ENCODE data around the gene KLF6.

KLF6 gene

DNA sequence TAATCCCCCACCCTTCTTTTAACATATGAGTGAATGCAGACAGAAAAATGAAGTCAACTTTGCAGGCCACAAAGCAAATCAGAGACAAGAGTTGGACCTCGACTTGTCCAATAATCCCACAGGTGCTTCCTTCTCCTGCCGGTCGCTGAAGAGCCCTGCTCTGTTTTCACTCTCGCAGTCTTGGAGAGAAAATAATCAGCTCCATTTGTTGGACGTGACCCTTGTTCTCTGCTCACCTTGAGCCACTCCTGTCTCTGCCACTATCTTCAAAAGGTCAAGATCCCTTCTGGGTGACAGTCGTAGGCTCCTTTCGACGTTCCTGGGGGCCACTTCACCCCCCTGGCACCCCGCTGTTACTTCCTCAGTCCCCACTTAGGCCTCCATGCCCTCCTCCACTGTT lies 2.8 kb upstream of the KLF6 start:
- no peak for DNase-seq (ENCODE audit: low spot score)

DNA sequence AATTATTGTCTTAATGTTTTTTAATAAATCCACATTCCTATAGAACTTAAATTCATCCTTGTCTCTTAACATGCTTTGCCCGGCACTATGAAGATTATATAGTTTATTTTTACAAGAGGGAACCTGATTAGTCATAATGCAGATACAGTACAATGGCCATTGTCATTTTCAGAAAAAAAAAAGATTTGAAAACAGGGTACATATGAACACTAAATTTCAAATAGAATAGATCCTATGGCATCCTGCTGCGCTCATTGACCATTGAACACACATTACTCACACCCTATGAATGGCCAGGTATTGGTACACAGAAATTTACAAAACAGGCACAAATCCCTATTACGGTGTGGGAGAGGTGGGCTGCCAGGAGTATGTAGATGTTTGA lies 2.0 kb upstream of the KLF6 start:
- no peak for DNase-seq (ENCODE audit: low spot score)

DNA sequence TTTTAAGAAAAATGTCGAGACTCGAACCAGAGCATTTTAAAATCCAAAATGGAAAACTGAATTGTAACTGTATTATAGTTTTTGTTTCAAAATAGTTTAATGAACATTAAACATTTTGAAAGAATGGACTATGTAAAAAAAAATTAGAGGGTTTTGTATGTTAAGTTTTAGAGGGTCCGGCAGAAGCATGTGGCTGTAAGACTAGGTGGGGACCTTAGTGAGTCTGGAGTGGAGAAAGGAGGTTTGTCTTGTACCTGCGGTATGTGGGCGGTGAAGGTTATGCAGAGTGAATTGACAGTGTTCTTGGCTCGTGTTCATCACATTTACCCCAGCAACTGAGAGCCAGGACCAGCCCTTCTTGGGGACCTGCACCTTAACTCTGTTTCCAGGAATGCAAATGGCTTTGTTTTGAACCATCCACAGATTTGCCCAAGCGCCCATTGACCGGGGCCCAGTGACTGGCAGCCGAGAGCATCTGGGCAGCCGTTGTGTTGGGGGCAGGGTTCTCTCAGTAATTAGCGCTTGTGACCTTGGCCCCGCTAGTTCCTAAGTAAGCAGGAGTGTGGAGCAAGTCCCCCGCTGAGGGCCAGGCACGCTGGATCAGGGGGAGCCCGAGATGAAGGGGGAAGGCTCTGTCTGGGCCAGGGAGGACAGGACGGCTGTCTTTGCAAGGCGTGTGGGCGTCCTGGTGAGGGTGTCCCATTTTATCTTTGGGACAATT lies 1.4 kb upstream of the KLF6 start:
- no peak for DNase-seq (ENCODE audit: low spot score)

DNA sequence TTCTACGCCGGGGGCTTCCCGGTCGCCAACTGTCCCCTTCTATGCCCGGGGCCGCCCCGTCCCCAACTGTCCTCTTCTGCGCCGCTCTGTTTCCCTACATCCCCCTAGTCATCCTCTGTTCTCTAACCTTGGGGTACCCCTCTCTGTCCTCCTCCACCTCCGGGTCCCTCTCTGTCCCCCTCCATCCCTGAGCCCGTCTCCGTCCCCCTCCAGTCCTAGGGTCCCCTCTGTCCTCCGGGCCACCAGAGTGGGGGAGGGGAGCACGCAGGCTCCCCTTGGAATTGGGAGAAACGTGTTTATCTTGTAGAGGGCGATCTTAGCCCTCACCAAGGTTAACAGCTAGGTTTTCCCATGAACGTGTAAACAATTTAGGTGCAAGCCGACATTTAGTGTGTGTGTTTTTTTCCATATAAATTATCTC lies 852 bp upstream of the KLF6 start:
- DNase-seq (ENCODE audit: low spot score), result peak; percentile 52

DNA sequence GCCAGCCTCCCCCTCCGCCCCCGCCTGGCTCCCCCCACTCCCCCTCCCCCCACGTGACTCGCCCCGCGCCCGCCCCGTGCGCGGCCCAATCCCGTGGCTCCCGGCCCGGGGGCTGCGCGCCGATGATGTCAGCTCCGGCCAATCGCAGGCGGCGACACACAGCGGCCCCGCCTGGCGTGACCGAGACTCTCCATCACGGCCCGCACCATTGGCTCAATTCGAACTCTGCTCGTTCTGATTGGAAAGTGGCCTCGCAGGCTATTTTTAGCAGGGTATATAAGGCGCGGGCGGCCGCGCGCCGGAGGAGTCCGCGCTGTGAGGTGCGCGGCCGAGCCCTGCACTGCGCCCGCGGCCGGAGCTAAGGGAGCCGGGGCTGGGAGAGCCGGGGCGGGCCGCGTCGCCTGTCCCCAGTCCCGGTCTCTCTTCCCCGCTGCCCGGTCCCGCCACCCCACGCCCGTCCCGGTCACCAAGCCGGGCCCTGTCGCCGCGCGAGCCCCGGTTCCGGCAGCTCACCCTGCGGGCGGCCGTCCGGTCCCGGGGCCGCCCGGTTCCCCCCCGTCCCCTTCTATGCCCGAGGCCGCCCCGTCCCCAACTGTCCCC lies 342 bp upstream of the KLF6 start:
- peak; percentile 98 for DNase-seq (ENCODE audit: low spot score)

DNA sequence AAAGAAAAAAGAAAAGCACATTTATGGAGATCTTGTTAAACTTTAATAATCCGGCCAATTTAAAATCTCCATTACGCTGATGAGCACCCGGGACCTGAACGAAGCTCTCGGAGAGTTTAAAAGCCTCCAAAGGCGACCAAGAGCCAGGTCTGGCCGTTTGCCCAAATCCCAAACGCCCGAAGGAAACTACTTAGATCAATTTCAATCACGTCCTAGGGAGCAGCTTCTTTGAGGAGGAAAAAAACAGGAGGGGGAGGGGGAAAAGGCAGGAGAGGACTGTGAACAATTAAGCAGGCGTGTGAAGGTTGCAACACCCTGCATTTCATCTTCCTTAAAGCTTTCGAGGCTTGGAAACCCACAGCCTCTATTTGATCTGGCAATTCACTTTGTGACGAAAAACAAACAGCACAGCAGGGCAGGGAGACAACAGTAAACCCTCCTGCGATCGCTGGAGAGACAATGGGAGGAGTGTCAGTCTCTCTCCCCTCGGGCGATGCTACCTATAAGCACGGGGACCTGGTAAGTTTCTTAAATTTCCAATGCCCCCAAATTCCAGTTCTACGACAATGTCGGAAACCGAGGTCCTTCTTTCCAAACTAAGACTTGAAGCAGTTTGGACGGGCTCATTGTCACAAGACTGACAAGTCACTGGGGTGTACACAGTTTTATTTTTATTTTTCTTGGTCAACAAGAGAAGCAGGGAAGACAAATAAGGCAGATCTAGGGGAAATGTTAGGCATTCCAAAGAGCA lies 1.2 kb downstream of the KLF6 start:
- DNase-seq (ENCODE audit: low spot score), result peak; percentile 75

DNA sequence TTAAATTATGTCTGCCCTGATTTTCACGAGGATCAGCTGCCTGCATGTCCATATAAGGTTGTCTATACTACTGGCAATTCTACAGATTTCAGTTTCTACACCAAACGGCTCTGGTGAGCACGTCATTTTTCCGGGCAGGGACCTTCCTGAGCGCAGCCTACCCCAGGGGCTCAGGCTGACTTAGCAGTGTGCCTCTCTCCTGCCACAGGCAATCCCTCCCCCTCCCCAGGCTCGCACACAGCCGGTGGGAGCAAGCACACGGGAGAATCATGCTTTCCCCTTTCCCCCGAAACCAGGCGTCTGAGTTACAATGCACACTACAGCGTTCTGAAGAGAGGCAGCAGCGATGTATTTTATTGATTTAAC lies 1.7 kb downstream of the KLF6 start:
- peak; percentile 93 for DNase-seq (ENCODE audit: low spot score)

DNA sequence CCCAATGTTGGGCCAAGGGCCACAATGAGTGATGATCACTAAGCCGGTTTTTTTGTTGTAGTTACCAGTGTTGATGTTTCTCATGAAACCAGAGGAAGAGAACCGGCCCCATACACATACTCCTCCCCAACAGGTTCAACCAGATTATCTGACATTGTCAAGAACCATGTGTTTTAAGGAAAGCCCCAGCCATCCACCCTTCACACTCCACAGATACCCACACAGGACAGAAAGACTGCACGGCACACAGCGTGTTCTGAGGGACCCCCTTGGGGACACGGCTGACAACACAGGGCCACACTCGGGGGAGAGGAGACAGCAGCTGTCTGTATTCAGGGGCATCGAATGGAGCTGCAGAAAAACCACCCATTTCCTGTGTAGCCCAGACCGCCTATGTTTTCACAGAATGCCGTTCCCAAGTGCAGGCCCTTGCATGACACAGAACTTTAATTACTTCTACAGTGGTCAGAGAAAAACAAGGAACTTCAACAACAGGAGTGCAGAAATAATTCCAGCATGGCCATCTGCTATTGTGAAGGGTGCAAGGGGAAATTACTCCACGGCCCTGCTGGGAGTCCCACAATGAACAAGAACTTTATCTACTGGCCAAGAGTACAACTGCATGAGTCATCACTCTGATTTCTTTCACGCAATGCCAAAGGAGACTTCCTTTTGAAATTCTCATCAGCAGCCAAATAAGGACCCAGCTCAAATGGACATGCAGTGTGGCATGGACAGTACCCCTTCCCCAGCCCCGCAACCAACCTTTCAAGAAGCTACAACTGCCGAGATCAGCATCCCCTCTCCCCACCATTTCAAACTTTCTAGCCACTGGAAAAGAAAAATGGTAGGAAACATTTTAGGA lies 2.3 kb downstream of the KLF6 start:
- peak; percentile 97 for DNase-seq (ENCODE audit: low spot score)

DNA sequence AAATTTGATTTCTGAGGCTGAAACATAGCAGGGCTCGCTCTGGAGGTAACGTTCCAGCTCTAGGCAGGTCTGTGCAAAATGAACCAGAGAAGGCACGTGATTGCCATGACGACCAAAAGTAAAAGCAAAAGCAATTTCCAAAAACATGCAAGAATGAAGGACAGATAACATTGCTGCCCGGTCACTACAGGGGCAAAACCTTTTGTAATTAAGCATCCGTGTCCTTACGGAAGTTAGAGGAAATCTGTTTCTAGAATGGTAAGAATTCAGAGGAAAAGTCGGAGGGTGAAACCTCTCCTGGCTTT lies 2.9 kb downstream of the KLF6 start:
- no peak for DNase-seq (ENCODE audit: low spot score)

DNA sequence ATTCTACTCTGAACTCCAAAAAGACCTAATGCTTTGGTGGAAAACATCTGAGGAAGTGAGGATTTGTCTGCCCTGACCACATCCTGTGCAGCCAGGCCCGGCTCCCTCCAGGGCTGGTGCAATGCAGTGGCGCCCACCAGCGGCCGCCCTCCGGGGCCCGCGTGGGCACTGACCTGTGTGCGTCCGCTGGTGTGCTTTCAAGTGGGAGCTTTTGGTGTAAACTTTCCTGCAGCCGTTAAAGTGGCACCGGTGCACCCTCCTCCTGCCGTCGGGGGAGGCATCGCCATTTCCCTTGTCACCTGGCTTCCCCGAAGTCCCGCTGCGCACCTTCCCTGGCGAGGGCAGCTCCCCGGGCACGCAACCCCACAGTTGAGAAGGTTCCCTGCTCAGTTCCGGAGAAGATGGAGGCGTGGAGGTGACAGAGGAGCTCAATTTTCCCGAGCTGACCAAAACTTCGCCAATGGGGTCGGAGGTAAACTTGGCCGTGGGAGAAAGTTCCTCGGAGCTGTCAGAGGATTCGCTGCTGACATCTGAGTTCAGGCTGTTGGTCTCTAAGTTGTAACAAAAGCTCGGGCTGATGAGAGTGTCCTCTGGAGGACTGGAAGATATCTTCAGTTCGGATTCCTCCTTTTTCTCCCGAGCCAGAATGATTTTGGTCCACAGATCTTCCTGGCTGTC lies 3.4 kb downstream of the KLF6 start:
- no peak for DNase-seq (ENCODE audit: low spot score)

DNA sequence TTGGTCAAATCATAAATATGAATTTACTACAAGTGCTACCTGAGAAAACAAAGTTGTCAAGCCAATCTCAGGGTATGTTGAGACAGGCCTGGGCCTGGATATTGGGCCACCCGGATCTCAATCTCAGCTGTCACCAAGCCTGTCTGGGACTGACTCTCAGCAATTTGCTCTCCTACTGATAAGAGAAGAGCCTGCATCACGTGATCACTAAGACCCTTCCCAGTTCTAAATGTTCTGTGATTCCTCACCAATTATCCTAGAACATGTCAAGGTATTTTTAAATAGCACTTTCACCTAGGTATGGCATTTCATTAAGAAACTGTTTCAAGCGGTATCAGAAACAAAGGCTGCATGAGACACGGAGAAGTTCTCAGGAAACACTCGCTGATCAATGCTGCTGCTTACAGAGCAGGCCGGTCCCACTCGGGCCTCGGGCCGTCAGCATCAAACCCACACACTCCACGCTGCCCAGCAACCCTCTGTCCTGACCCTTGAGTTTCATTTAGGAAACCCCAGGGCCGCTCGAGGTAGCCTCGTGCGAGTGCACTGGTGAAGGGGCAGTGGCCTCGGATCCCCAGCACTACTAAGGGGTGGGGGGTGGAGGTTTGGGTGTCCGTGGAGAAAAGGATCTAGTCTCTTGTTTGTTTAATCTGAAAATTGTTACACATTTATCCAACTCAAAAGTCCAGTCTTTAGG lies 4.1 kb downstream of the KLF6 start:
- no peak for DNase-seq (ENCODE audit: low spot score)

DNA sequence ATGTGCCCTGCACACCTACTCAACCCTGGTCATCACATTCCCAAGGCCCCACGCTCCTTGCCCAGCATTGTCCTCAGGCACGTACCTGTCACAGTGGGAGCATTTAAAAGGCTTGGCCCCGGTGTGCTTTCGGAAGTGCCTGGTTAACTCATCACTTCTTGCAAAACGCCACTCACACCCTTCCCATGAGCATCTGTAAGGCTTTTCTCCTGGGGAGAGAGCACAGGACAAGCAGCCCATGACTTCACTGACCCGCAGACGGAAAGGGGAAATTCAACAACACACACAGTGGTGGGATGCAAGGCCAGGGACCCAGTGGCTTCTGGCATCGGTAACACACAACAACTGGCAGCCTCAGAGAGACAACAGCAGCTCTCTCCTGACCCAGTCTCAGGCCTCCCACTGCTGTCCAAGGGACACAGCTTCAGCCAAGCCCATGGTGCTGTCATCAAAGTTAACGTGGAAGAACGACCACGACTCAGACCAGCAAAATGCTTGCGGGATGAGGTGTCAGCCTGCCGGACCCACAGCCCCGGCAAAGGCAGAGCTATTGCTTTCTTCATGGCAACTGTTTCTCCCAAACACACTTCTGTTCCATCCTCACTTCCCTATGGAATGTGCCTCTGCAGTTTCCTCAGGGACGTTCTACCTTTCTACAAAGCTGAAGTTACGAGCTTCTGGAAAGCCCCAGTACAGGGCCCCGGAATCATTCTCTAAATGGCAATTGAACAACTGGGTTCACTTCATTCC lies 4.8 kb downstream of the KLF6 start:
- peak; percentile 63 for DNase-seq (ENCODE audit: low spot score)

DNA sequence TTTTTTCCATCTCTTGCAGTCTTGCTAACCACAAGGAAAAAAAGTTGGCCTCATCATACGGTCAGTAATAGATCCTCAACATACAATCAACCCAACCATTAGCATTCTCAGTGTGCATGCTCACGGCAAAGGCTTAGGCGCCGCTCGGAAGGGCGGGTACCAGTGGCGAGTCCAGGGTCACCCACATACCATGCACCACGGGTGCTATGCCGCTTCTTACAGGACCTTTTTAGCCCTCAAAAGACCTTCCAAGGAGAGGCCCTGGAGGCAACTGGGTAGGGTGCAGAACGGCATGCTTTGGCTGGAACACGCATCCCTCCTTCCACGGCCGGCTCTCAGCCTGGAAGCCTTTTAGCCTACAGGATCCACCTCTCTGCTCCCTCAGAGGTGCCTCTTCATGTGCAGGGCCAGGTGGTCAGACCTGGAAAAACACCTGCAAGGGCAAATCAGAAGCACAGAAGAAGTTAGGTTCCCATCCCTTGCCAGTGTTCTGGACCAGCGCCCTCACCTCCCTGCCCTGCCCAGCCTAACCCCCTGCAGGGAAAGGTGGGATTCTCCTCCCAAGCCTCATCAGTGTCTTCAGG lies 5.8 kb downstream of the KLF6 start:
- DNase-seq (ENCODE audit: low spot score), result no peak

DNA sequence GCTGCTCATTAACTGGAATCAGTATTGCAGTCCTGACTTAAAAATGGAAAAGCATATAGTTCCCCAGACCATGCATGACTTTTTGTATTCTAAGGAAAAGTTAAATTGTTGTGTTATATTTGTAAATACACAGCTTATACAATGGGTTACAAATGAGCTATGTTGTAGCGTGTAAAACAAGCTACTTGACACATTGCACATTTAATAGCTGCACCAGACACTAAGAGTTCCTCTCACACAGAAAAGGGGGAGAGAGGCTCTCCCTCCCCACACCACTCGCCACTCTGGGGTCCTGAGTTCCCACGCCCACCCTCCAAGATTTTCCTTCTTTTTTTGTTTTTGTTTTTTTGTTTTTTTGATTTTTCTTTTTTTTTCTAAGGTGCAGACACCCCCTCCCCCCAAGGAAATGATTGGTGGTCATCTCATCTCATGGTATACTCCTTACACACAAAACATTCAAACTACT lies 6.3 kb downstream of the KLF6 start:
- DNase-seq (ENCODE audit: low spot score), result no peak

DNA sequence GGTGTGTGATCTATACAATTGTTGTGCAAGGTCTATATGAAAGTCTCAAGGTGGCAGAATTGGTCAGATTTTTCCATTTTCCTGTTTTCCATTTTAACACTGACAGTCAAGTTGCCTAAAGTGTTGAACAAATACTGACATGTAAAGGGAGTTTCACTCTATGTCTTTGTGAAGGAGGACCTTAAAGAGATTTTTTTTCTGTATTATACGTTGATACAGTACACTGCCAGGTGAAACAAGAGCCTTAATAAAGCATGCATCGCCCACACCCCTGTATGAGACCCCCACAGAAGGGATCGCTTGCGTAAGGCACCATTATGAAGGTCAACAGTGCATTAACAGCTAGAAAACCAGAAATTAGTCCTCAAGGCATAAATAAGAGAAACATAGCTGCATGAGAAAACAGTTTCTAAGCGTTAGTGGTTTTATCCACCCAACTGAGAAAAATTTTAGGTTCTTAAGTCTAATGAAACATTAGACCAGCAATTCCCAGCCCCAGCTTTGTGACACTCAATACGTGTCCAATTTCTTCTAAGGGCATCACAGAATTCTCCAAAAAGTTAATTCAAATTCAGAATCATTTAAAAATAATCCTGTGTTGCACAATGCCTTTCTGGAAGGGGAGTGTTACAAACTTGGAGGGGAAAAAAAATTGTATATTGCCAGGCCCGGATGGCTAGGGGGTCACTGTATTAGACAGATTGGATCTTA lies 6.9 kb downstream of the KLF6 start:
- no peak for DNase-seq (ENCODE audit: low spot score)

DNA sequence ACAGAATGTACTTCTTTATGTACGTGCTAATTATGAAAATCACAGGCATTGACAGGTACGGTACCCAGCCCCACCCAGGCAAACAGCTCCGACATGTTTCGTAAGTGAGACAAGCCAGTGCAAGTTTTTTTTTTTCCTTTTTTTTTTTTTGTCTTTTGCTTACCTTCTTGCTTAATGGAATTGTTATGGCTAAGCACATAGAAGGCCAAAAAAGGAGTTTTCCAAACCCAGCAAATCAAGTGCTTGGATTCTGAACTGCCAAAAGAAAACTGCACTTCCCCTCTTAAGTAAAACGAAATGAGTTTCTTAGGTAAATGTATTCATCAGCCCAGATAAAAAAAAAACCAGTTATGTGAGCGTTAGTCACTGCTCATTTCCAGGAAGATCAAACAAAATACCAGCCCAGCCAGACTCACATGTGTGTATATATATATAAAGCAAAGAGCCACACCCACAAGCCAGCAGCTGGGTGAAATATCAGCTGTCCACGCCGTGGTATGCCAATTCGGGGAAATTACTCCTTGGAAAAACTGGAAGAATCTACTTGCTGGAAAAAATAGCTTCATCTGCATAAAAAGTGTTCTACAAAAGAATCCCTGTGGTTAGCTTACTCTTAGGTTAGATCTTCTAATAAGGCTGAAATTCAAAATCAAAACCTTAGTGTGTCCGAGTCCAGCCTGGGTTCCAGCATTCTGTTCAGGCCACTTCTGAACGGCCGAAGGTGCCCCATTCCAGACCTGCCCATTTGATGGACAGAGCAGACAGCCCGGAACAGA lies 8.0 kb downstream of the KLF6 start:
- DNase-seq (ENCODE audit: low spot score), result peak; percentile 85

DNA sequence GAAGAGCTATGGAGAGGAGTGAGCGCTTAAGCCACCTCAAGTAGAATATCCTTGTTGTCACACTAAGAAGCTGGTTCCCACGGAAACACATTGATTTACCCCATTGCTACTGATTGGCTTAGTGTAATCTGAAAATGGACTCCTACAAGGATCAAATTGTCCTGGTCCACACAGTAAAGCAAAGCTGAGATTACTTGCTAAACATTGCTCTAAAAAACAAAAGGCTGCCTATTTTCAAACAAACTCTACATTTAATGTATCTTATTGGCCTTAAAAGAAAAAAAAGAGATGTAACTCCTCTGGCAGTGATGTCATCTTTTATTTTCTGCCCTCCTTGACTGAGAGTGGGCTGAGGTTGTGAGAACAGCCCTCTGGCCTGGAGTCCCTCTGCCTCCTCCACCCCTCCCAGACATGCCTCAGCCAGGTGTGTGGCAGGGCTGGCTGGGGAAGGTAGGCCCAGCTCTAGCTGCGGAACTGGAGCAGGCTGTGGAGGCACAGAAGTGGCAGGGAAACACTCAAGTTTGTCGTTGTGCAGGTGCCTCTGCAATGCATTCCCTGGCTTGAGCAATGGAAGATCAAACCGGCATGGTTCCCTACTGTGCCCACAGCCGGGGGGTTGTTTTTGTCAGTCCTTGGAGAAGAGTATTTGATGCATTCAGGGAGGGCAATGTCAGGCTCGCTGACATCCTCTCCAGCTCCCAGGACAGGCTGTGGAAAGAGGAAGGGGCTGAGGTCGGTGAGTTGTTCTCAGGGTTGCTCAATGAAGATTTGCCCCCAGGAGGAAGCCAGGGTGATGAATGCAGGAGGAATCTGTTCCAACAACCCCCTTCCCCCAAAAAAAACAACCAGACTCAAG lies 9.1 kb downstream of the KLF6 start:
- peak; percentile 34 for DNase-seq (ENCODE audit: low spot score)
